SK-N-SH (cell line): ENCODE measurements around the gene TBXAS1.

Source experiments
- EP300 ChIP-seq, 2 experiments: IDR thresholded peaks; 2 replicates each; pipeline versions ENCODE4 v1.4.0 to v1.6.1; 2012; ENCODE audit warnings: borderline replicate concordance in 1 of 2, low read depth in 1 of 2, low read length in 1 of 2
- MEF2A ChIP-seq: IDR thresholded peaks from 2 replicates; pipeline ENCODE4 v1.4.0; 2012; ENCODE audit warnings: low read depth, borderline replicate concordance
- POLR2AphosphoS5 ChIP-seq: IDR thresholded peaks from 2 replicates; pipeline ENCODE4 v1.6.1; 2012; ENCODE audit warnings: low read depth, low read length
- RAD21 ChIP-seq: IDR thresholded peaks from 2 replicates; pipeline ENCODE4 v1.6.1; 2012; ENCODE audit warnings: mild to moderate bottlenecking, low read length
- RCOR1 ChIP-seq: fragments of 150-350 bp; IDR thresholded peaks from 2 replicates; pipeline ENCODE4 v1.6.1; 2017; ENCODE audit warnings: antibody characterized with exemption, low read length
- REST ChIP-seq: IDR thresholded peaks from 2 replicates; pipeline ENCODE4 v1.6.1; 2012; ENCODE audit warnings: mild to moderate bottlenecking, low read depth, low read length, moderate library complexity
- SIN3A ChIP-seq: IDR thresholded peaks from 2 replicates; pipeline ENCODE4 v1.6.1; 2012; ENCODE audit warnings: low read depth, mild to moderate bottlenecking, low read length, moderate library complexity, borderline replicate concordance
- TAF1 ChIP-seq: IDR thresholded peaks from 2 replicates; pipeline ENCODE4 v1.6.1; 2012; ENCODE audit warnings: low read depth, mild to moderate bottlenecking, low read length, moderate library complexity, borderline replicate concordance
- TF ChIP-seq, protein P1 (sequence below): fragments of 150-350 bp; IDR thresholded peaks from 2 replicates; pipeline ENCODE4 v1.6.1; 2017; ENCODE audit warnings: antibody characterized with exemption, low read length, low read depth, borderline replicate concordance
- TF ChIP-seq, protein P2 (sequence below): fragments of 200-600 bp; sonication (generic); IDR thresholded peaks from 2 replicates; pipeline ENCODE4 v1.6.1; 2017; ENCODE audit warnings: antibody characterized with exemption, mild to moderate bottlenecking, moderate library complexity
- TF ChIP-seq, protein P3 (sequence below): IDR thresholded peaks from 2 replicates; pipeline ENCODE4 v1.4.0; 2012; ENCODE audit warnings: low read depth

GRCh38 chr7:140022582-140023211 is 193.6 kb downstream of the TBXAS1 start:
- no peak for TF ChIP-seq MEF2A
- TF ChIP-seq, protein P1, sequence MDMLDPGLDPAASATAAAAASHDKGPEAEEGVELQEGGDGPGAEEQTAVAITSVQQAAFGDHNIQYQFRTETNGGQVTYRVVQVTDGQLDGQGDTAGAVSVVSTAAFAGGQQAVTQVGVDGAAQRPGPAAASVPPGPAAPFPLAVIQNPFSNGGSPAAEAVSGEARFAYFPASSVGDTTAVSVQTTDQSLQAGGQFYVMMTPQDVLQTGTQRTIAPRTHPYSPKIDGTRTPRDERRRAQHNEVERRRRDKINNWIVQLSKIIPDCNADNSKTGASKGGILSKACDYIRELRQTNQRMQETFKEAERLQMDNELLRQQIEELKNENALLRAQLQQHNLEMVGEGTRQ = no peak
- TF ChIP-seq SIN3A = no peak
- TF ChIP-seq POLR2AphosphoS5 = no peak
- TF ChIP-seq, protein P2, sequence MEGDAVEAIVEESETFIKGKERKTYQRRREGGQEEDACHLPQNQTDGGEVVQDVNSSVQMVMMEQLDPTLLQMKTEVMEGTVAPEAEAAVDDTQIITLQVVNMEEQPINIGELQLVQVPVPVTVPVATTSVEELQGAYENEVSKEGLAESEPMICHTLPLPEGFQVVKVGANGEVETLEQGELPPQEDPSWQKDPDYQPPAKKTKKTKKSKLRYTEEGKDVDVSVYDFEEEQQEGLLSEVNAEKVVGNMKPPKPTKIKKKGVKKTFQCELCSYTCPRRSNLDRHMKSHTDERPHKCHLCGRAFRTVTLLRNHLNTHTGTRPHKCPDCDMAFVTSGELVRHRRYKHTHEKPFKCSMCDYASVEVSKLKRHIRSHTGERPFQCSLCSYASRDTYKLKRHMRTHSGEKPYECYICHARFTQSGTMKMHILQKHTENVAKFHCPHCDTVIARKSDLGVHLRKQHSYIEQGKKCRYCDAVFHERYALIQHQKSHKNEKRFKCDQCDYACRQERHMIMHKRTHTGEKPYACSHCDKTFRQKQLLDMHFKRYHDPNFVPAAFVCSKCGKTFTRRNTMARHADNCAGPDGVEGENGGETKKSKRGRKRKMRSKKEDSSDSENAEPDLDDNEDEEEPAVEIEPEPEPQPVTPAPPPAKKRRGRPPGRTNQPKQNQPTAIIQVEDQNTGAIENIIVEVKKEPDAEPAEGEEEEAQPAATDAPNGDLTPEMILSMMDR = no peak
- no peak for TF ChIP-seq REST
- TF ChIP-seq, protein P3, sequence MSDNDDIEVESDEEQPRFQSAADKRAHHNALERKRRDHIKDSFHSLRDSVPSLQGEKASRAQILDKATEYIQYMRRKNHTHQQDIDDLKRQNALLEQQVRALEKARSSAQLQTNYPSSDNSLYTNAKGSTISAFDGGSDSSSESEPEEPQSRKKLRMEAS = no peak
- TF ChIP-seq EP300 (IDR thresholded peaks at IDR 0.05; ENCODE audit: borderline replicate concordance in 1 of 2, low read depth in 1 of 2, low read length in 1 of 2) = no peak
- TF ChIP-seq RCOR1 = no peak
- no peak for TF ChIP-seq RAD21
- no peak for TF ChIP-seq TAF1
